HG03342 (cell line): ENCODE results near the gene ZBTB9.

Source experiments
- ATAC-seq: cut with Tn5 transposase; IDR thresholded peaks from one replicate; pipeline ENCODE4 v1.9.1; 2021; ENCODE audit warnings: mild to moderate bottlenecking, moderate library complexity; ENCODE audit not compliant: unreplicated experiment

Gene ZBTB9, protein sequence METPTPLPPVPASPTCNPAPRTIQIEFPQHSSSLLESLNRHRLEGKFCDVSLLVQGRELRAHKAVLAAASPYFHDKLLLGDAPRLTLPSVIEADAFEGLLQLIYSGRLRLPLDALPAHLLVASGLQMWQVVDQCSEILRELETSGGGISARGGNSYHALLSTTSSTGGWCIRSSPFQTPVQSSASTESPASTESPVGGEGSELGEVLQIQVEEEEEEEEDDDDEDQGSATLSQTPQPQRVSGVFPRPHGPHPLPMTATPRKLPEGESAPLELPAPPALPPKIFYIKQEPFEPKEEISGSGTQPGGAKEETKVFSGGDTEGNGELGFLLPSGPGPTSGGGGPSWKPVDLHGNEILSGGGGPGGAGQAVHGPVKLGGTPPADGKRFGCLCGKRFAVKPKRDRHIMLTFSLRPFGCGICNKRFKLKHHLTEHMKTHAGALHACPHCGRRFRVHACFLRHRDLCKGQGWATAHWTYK

DNA sequence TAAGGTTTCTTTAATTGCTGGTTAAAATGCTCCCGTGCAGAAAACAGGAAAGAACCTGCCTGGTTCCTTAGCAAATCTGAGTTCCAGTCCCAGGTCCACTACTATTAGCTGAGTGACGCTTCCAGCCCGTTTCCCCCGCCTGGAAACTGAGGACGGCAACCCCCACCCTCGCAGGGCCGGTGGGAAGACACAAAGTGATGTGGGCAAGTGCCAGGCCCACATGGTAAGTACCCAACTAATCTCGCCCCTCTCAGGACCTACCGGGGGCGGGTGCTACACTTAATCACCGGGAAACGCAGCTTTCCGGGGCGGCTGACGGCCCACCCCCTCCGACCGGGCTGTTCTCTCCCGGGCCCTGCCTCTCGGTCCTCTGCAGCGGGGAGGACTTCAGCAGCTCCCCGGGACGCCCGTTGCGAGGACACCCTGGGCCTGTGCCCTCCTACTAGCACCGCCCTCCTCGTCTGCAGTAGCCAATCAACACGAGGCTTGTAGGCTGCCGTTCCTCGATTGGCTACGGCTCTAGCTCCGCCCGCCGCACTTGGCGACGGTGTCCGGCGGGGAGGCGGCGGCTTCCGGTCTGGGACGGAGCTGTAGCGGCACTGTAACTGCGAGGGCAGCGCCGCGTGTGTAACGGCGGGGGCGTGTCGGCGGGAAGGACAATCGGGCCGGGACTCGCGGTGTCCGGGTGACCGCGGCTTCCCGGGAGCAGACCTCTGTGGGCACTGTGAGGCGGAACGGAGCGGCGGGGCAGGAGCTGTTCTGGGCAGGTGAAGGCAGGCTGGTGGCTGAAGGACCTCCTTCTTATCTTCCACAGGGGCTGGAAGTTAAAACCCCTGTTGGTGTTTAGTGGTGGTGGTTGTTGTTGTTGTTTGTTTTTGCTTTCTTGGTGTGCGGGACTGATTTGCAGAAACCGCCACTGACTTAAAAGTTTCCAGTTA, at the start of gene ZBTB9:
Gene ZBTB9, plus strand, starts transcription at position 568 of the 938 bp plus-strand sequence. CDS start 525 bp downstream, outside the sequence.
- peak; percentile 98 for ATAC-seq

DNA sequence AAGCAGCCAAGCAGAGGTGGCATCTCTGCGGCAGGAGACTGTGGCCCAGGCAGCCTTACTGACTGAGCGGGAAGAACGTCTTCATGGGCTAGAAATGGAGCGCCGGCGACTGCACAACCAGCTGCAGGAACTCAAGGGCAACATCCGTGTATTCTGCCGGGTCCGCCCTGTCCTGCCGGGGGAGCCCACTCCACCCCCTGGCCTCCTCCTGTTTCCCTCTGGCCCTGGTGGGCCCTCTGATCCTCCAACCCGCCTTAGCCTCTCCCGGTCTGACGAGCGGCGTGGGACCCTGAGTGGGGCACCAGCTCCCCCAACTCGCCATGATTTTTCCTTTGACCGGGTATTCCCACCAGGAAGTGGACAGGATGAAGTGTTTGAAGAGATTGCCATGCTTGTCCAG, 49.5 kb upstream of the ZBTB9 start:
- ATAC-seq, result no peak

DNA sequence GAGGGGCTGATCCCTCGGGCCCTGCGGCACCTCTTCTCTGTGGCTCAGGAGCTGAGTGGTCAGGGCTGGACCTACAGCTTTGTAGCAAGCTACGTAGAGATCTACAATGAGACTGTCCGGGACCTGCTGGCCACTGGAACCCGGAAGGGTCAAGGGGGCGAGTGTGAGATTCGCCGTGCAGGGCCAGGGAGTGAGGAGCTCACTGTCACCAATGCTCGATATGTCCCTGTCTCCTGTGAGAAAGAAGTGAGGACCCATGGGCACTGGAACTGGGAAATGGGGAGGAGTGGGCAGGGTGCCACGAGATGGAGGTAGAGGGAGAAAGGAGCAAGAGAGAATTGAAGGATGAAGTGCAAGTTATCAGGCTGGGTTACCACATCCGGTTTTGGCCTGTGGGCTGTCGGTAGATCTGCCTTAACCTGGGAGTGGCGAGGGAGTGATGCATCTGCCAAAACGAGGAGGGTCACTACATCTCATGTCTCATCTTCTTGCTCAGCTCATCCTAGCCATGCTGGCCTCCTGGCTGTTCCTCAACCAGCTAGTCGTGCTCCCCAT, 48.9 kb upstream of the ZBTB9 start:
- no peak for ATAC-seq

DNA sequence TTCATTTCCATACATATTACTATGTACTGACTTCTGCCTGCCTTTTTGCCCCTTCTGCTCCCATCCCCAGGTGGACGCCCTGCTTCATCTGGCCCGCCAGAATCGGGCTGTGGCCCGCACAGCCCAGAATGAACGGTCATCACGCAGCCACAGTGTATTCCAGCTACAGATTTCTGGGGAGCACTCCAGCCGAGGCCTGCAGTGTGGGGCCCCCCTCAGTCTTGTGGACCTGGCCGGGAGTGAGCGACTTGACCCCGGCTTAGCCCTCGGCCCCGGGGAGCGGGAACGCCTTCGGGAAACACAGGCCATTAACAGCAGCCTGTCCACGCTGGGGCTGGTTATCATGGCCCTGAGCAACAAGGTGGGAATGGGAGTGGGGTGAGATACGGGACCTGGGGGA, 48.2 kb upstream of the ZBTB9 start:
- ATAC-seq, result no peak

DNA sequence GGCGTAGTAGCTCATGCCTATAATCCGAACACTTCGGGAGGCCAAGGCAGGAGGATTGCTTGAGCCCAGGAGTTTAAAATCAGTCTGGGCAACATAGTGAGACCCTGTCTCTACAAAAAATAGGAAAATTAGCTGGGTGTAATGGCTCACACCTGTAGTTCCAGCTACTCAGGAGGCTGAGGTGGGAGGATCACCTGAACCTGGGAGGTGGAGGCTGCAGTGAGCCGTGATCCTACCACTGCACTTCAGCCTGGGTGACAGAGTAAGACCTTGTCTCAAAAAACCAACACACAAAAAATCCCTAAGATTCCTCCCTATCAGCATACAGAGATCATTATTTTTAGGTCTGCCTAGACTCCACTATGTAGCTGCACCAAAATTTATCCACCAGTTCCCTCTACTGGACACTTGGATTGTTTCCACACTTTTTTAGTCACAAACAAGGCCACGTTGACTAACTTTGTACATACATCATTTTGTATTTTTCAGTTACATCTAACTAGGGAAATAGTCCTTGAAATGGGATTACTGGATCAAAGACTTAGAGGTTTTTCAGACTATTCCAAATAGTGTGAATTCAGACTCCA, 47.2 kb upstream of the ZBTB9 start:
- no peak for ATAC-seq

DNA sequence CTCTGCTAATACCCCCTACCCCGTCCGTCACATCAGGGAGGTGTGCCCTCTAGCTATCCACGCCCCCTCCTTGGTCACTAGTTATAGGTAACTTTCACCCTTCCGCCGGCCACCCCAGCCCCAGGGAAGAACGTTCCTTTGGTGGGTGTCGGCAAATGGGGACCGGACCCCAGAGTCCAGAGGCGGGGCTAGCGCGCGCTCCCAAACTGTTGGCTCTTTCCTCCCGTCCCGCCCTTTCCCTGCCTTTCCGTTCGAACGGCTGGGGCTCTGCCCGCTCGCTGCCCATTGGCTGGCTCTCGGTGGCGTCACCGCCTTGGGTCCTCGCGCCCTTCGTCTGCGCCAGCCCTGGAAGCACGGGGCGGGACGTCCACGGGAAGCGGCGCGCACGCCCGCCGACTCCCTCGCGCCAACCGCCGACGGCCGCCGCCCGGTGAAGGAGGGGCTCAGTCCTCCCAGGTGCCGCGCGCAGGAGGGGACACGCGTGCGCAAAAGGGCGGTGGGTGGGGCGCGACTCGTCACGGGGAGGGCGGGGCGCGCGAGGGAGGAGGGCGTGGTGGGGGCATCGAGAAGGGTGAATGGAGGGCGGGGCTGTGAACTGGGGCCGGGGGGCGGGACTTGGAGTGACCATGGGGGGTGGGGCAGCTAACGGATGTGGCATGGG, 44.2 kb upstream of the ZBTB9 start:
- peak; percentile 77 for ATAC-seq

DNA sequence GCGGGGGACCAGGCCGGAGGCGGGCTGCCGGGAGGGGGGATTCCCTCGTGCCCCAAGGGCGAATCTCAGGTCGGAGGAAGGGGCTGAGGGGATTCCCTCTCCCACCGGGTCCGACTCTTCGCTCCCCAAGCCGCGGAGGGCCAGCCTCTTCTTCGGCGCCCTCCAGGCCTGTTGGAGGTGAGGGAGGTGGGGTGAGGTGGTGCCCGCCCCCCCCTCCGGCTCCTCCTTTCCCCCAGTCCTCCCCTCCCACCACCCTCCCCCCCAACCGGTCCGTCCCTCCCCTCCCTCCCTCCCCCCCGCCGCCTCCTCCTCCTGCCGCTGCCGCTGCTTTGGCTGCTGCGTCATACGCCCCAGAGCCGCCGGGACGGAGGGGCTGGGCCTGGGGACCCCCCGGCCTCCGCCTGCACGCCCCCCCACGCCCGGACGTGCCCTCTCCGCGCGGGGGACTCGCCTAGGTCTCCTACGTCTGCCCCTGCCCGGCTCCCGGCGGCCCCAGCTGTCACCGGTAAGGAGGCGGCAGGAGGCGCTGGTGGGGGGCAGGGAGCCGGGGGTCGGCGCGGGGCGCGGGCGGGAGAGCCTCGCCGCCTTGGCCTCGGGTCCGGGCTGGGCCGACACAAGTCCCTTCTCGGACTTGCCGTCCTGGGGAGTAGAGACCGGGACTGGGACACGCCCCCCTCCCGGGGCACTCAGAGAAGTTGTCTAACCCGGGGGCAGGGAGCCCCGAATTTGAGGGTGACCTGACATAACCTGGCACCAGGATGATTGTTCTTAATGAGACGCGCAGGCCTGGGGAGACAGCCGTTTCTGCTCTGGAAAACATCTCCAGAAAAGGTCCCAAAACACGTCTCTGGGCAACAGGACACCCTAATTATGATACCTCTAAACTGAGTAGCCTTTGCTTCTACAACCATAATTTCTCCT, 43.4 kb upstream of the ZBTB9 start, which contains the start of gene PHF1:
Gene PHF1, plus strand, starts transcription at position 304 of the 921 bp plus-strand sequence. CDS start 1,250 bp downstream, outside the sequence.
- ATAC-seq, result peak; percentile 37

DNA sequence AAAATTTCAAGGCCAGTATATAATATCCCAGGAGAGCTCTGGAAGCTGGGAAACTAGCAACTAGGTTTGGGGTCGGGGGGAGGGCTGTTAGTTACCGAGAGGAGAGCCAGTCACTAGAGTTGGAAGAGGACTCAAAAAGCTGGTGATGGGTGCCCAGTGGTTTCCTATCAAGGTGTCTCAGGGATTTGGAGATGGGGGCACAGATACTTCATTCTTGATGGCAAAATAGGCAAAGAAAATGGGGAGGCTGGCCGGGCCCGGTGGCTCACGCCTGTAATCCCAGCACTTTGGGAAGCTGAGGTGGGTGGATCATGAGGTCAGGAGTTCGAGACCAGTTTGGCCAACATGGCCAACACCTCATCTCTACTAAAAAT, 42.8 kb upstream of the ZBTB9 start:
- ATAC-seq, result no peak

DNA sequence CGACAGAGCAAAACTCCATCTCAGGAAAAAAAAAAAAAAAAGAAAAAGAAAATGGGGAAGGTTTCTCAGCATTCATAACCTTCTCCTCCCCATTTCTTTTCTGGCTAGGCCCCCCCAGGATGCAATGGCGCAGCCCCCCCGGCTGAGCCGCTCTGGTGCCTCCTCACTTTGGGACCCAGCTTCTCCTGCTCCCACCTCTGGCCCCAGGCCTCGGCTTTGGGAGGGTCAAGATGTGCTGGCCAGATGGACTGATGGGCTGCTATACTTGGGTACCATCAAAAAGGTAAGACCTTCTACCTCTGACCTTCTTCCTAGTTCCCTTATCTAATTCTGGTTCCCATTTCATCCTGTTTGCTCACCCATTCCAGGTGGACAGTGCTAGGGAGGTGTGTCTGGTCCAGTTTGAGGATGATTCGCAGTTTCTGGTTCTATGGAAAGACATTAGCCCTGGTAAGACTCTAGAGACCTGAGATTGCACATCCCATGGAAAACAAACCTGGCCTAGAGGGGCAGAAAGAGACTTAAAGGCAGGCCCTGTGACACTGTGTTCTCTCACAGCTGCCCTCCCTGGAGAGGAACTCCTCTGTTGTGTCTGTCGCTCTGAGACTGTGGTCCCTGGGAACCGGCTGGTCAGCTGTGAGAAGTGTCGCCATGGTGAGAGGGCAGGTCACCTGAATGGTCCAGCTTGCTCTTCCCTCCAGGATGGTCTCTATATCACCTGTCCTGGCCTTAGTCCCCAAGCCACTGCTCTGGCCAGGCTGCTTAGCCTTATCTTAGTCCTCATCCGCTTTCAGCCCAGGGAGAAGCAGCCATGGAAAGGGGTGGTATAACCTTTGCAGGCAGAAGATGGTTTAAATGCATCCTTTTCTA, 42.0 kb upstream of the ZBTB9 start:
- ATAC-seq, result no peak

DNA sequence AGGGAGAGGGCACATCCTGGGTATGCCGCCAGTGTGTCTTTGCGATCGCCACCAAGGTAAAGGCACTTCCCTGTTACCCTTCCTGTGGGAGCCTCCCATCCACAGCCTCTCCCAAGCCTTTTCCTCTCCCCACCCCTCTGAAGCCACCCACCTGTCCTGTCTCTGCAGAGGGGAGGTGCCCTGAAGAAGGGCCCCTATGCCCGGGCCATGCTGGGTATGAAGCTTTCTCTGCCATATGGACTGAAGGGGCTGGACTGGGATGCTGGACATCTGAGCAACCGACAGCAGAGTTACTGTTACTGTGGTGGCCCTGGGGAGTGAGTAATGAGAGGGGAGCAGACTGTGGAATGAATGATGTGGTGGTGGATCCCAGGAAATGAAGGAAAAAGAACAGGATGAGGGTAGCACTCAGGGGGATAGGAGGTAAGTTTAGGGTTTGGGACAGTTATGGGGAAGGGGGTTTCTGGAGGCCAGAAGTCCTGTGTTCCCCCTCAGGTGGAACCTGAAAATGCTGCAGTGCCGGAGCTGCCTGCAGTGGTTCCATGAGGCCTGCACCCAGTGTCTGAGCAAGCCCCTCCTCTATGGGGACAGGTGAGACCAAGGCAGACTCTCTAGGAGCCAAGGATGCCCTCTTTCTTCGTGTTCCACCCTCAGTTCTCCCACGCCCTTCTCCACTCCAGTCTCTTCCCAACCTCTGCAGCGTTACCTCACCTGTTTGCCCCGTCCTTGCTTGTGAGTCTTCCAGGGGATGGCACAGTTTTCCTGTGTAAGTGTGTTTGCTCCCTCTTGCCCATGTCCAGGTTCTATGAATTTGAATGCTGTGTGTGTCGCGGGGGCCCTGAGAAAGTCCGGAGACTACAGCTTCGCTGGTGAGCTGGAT, 40.9 kb upstream of the ZBTB9 start:
- ATAC-seq, result no peak

DNA sequence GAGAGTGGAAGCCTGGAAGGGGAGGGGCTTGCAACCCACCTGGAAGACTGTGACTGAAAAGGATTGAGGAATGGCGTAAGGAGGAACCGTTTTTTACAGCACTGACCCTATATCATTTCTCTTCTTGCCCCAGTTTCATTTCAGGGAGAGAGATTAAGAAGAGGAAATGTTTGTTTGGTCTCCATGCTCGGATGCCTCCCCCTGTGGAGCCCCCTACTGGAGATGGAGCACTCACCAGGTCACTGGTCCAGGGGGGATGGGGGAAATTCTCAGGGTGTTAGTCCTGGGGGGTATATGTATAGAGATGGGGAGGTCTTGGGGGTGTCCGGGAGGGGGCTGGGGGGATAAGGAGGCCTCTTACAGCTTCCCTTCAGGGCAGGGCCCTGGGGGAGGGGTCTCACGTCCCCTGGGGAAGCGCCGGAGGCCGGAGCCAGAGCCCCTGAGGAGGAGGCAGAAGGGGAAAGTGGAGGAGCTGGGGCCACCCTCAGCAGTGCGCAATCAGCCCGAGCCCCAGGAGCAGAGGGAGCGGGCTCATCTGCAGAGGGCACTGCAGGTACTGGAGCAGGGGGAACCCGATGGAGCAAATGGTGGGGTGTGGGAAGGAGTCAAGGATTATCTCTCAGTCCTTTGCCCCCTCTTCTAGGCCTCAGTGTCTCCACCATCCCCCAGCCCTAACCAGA, 39.6 kb upstream of the ZBTB9 start:
- ATAC-seq, result no peak

DNA sequence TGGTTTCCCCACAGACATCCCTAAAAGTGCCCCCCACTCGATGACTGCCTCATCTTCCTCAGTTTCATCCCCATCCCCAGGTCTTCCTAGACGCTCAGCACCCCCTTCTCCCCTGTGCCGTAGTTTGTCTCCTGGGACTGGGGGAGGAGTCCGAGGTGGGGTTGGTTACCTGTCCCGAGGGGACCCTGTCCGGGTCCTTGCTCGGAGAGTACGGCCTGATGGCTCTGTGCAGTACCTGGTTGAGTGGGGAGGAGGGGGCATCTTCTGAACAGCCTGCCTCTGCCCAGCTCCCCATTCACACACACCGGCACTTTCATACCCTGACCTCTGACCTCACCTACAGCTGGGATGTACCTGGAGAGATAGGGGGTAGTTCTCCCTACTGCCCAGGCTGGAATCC, 38.5 kb upstream of the ZBTB9 start:
- no peak for ATAC-seq

DNA sequence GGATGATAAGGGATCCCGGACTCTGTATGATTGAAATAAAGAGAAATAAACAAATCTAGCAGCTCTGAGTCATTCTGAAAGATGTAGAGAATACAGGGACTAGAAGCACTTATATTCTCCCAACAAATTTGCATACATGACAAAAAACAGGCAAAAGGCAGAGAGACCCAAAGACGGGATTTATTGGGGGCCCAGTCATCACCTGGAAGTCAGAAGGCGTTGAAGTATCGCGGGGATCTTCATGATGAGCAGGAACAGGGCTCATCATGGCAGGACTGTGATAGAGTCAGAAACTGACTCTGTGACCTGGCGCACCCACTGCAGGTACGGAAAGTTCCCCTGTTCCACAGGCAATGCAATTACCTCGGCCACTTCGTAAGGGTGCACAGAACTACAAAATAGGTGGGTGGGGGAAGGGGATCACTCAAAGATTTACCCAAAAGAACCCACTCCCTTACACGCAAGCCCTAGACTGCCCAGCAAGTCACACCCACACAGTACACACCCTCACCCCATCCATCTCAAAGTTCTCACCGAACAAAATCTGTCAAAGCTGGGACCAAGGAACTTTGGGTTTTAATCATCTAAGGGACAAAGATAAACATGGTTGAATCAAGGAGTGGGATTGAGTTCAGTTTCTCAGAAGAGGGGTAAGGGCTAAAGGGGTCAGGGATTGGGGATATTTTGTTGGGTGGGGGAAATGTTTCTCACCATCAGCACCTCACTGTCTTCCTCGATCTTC, 37.8 kb upstream of the ZBTB9 start:
- no peak for ATAC-seq

DNA sequence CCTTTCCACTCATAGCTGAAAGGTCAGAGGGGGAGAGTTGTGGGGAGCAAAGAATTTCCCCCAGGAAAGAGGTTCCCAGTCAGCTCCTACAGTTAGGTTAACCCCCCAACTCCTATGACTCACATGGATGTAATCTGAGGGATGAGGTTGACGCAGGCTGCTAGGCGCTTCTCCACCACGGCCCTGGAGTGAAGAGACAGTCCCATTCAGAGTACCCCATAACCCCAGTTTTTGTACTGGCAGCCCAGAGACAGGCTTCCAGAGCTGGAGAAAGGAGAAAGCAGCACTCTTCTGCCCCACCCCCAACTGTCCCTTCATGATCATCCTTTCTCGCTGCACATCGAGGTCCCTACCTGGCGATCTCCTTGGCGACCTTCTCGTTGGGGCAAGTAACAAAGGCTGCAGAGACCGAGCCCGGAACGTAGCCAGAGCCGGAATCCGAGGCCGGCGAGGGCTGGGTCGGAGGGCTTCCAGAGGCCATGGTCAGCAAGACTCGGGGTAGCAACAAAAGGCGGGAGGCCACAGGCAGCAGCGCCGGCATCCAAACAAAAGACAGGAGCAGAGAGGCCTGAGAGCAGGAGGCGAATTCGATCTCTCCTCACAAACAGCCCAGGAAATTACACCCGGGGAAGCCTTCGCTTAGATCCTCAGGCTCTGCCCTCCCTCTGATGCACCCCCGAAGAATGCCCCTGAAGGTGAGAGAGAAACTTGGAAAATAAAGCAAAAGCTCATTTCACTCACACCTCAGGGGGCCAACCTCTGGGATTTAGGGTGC, 37.1 kb upstream of the ZBTB9 start:
- no peak for ATAC-seq

DNA sequence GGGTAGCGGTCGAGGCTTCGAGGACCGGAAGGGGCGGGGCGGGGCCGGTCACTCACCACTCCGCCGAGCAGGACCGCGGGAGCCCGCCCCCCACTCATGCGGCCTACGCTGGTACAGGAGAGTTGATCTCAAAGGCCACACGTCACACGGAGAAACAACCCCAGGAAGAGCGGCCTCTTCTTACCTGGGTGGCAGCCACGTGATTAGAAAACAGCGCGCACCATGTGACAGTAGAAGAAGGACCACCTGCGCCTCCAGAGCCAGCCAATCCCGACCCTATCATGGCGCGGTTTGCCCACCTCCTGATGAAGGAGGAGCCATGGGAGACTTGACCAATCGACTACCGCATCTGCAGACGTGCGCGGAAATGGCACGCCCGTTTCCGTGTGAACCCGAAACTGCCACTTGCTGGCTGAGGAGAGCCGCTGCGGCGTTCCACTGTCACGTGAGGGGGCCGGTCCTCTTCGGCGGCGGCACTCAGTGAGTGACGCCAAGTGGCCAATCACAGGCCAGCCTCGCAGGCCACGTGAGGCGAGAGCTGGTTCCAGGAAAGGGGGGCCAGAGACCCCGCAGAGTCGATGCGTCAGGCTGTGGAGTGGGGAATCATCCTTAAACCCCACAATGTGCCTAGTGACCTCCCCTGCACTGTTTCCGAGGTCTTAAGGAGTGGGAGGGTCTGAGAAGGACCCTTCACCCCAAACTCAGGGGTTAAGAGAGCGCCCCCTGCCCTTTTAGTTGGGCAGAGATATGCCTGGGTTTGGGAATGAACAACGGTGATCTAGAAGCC, 36.3 kb upstream of the ZBTB9 start, which contains the start of gene CUTA:
Gene CUTA, minus strand, starts transcription at position 205 of the 787 bp plus-strand sequence. Its CDS starts 107 bp downstream, at position 98.
- ATAC-seq, result peak; percentile 80
